ENCODE data around the gene CELSR1.
"Not testable (repeated sequence)": the region's sequence is repeated elsewhere in the genome, so short reads cannot be mapped to it uniquely, and the experiment has no call there.

The CELSR1 gene

DNA sequence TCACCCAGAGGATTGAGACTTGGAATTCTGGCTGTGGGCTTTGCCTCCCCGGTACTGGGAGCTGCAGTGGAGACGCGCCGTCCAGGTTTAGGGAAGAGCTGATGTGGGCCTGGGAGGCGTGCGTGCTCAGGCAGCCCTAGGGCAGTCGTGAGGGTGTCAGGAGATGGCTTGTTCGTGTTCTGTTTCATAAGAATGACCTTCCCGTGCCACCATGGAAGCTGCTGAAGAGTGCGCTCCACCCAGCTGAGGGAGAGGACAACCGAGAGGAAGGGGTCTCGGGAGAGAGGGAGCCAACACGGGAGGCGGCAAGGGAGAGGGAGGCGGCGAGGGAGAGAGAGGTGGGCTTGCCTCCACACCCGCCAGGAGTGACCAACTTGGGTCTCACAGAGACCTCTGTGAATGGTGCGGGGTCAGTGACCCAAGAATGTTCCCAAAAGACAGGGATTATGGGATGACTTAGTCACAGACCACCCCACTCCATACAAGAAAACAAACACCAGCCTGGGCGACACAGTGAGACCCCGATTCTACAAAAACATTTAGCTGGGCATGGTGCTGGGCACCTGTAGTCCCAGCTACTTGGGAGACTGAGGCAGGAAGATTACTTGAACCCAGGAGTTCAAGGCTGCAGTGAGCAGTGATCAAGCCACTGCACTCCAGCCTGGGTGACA is 216.6 kb downstream of the CELSR1 start:
- no peak overlapping the region for H3K4me3 Mint-ChIP-seq
- H3K27ac Mint-ChIP-seq: no peak overlapping the region
- no peaks in the 10 kb centered on the region for H3K4me1 Mint-ChIP-seq
- H3K36me3 Mint-ChIP-seq (ENCODE audit: low read depth): peaks cover 50% of the 10 kb centered on the region
- TF ChIP-seq, protein P1, sequence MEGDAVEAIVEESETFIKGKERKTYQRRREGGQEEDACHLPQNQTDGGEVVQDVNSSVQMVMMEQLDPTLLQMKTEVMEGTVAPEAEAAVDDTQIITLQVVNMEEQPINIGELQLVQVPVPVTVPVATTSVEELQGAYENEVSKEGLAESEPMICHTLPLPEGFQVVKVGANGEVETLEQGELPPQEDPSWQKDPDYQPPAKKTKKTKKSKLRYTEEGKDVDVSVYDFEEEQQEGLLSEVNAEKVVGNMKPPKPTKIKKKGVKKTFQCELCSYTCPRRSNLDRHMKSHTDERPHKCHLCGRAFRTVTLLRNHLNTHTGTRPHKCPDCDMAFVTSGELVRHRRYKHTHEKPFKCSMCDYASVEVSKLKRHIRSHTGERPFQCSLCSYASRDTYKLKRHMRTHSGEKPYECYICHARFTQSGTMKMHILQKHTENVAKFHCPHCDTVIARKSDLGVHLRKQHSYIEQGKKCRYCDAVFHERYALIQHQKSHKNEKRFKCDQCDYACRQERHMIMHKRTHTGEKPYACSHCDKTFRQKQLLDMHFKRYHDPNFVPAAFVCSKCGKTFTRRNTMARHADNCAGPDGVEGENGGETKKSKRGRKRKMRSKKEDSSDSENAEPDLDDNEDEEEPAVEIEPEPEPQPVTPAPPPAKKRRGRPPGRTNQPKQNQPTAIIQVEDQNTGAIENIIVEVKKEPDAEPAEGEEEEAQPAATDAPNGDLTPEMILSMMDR (IDR thresholded peaks at IDR 0.05; ENCODE audit: unreplicated experiment in 3 of 3): no peak
- no peaks in the 10 kb centered on the region for H3K9me3 Mint-ChIP-seq
- H3K27me3 Mint-ChIP-seq (ENCODE audit: low read depth): no peaks in the 10 kb centered on the region

DNA sequence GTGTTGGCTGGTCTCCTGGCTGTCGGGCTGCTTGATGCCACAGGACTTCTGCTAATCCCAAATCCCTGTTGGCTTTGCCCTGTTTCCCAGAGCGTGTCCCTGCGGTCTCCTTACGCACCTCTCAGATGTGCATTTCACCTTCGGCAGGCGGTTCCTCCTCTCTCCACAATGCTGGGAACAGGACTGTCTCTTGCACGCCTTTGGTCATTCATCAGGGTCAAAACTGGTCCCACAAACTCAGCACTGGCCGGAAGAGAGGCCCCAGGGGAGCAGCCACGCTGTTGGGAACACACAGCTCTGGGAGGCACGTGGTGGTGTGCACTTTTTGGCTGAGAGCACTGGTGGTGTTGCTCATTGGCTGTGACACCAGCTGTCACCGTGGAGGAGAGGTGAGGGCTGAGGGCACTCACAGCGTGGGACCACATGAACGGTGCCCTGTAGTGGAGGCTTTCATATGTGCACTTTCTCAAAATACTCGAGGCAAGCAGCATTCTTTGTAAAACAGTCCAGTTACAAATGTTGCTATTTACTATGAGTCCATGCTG is 217.2 kb downstream of the CELSR1 start:
- Mint-ChIP-seq H3K9me3 (no peaks in the 10 kb centered on the region), H3K4me3 (no peak overlapping the region), H3K36me3 (ENCODE audit: low read depth) (peaks cover 51% of the 10 kb centered on the region), H3K4me1 (no peaks in the 10 kb centered on the region), H3K27me3 (ENCODE audit: low read depth) (no peaks in the 10 kb centered on the region), H3K27ac (no peak overlapping the region)
- TF ChIP-seq, protein P1 (IDR thresholded peaks at IDR 0.05; ENCODE audit: unreplicated experiment in 3 of 3): no peak

DNA sequence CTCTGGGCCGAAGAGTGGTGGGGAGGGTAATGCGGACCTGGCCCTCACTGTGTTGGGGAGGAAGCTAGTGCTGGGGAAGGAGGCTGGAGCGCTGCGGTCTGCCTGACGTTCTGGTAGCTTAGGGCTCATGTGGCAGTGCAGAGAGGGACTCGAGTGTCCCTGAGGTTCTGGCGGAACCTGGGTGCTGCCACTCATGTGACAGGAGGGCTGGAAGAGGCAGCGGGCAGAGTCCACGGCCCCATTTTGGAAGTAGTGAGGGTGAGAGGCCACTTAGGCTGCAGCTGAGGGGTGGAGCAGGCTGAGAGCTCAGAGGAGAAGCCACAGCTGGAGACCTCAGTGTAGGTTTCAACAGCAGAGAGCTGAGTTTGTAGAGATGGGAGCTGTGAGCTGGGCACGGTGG is 218.1 kb downstream of the CELSR1 start:
- H3K27ac Mint-ChIP-seq: peak overlapping the region in 1 of 3 experiments; percentile 3
- H3K36me3 Mint-ChIP-seq (ENCODE audit: low read depth): peaks cover 51% of the 10 kb centered on the region
- H3K4me1 Mint-ChIP-seq: no peaks in the 10 kb centered on the region
- no peaks in the 10 kb centered on the region for H3K9me3 Mint-ChIP-seq
- no peak overlapping the region for H3K4me3 Mint-ChIP-seq
- TF ChIP-seq, protein P1 (IDR thresholded peaks at IDR 0.05; ENCODE audit: unreplicated experiment in 3 of 3): no peak
- no peaks in the 10 kb centered on the region for H3K27me3 Mint-ChIP-seq (ENCODE audit: low read depth)

DNA sequence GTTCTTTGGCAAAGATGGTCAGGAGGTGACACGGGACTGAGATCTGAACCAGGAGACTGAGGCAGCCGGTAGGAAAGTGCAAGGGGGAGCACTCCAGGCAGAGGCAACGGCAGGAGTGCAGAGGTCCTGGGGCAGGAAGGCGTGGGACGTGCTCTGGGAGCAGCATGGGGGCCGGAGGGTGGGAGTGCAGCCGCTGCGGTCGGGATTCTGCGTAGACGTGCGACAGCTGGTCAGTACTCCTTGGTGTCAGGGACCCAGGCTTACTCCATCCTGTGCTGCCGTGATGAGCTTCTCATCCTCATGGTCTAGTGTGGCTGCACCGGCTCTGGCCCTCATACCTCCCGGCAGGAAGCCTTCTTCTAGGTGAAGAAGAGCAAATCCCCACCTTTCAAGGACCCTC is 218.8 kb downstream of the CELSR1 start:
- H3K4me1 Mint-ChIP-seq: no peaks in the 10 kb centered on the region
- TF ChIP-seq, protein P1 (IDR thresholded peaks at IDR 0.05; ENCODE audit: unreplicated experiment in 3 of 3): no peak
- H3K9me3 Mint-ChIP-seq: no peaks in the 10 kb centered on the region

DNA sequence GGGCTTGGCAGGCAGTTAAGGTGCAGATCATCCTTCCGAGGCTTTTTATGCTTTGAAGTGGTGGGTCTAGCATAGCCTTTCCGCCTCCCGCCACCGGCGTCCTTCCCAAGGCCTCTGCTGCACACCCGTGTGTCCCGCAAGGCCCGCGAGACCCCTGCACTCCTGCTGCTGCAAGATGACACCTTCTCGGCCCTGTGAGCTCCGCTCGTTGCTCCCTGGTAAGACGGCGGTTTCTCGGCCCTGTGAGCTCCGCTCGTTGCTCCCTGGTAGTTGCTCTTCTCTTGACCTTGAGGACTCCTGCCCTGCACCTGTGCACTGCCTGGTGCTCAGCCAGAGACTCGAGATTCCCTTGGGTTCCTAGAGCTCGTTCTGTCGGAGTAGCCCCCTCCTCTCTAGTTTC is 219.8 kb downstream of the CELSR1 start:
- Mint-ChIP-seq H3K27ac (no peak overlapping the region), H3K9me3 (no peaks in the 10 kb centered on the region), H3K36me3 (ENCODE audit: low read depth) (peaks cover 44% of the 10 kb centered on the region), H3K27me3 (ENCODE audit: low read depth) (no peaks in the 10 kb centered on the region), H3K4me1 (no peaks in the 10 kb centered on the region), H3K4me3 (no peak overlapping the region)
- TF ChIP-seq, protein P1 (IDR thresholded peaks at IDR 0.05; ENCODE audit: unreplicated experiment in 3 of 3): no peak

More for the DNA sequence above, 218.8 kb downstream of the CELSR1 start:
- Mint-ChIP-seq H3K27me3 (ENCODE audit: low read depth) (no peaks in the 10 kb centered on the region), H3K36me3 (ENCODE audit: low read depth) (peaks cover 51% of the 10 kb centered on the region), H3K27ac (no peak overlapping the region), H3K4me3 (no peak overlapping the region)

DNA sequence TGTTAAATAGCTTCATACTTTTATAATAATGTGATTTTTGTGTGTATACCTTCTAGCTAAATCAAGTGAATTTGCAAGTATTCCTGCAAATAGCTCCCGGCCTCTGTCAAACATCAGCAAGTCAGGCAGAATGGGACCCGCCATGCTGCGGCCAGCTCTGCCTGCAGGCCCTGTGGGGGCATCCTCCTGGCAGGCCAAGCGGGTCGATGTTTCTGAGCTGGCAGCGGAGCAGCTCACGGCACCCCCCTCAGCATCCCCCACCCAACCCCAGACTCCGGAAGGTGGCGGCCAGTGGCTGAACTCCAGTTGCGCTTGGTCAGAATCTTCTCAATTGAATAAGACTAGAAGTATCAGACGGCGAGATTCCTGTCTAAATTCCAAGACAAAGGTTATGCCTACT is 221.4 kb downstream of the CELSR1 start:
- Mint-ChIP-seq H3K9me3 (no peaks in the 10 kb centered on the region), H3K4me3 (no peak overlapping the region), H3K27ac (no peak overlapping the region)

DNA sequence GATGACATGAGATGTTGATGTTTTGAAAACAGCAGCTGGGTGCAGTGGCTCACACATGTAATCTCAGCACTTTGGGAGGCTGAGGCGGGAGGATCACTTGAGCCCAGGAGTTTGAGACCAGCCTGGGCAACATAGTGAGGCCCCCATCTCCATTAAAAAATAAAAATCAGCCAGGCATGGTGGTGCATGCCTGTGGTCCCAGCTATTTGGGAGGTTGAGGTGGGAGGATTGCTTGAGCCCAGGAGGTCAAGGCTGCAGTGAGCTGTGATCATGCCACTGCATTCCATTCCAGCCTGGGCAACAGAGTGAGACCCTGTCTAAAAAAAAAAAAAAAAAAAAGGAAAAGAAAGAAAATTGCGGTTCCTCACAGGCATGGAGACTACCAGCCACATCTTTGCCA is 224.6 kb downstream of the CELSR1 start:
- not testable (repeated sequence) for H3K4me1 Mint-ChIP-seq; H3K4me3 Mint-ChIP-seq; H3K9me3 Mint-ChIP-seq; H3K27ac Mint-ChIP-seq; H3K27me3 Mint-ChIP-seq (ENCODE audit: low read depth)
- peaks cover 43% of the 10 kb centered on the region for H3K36me3 Mint-ChIP-seq (ENCODE audit: low read depth)

More for the DNA sequence above, 221.4 kb downstream of the CELSR1 start:
- Mint-ChIP-seq H3K4me1 (no peaks in the 10 kb centered on the region), H3K27me3 (ENCODE audit: low read depth) (no peaks in the 10 kb centered on the region), H3K36me3 (ENCODE audit: low read depth) (peaks cover 43% of the 10 kb centered on the region)
- TF ChIP-seq, protein P1 (IDR thresholded peaks at IDR 0.05; ENCODE audit: unreplicated experiment in 3 of 3): no peak
